ENCODE data around the gene RGS4. TPM values are rescaled to one million over a fixed set of nuclear protein-coding genes. Genes with fewer than 3 reads are reported as not detected.

The RGS4 gene
- total RNA-seq, 1 experiment from 2014 or later = 0.23 TPM

DNA sequence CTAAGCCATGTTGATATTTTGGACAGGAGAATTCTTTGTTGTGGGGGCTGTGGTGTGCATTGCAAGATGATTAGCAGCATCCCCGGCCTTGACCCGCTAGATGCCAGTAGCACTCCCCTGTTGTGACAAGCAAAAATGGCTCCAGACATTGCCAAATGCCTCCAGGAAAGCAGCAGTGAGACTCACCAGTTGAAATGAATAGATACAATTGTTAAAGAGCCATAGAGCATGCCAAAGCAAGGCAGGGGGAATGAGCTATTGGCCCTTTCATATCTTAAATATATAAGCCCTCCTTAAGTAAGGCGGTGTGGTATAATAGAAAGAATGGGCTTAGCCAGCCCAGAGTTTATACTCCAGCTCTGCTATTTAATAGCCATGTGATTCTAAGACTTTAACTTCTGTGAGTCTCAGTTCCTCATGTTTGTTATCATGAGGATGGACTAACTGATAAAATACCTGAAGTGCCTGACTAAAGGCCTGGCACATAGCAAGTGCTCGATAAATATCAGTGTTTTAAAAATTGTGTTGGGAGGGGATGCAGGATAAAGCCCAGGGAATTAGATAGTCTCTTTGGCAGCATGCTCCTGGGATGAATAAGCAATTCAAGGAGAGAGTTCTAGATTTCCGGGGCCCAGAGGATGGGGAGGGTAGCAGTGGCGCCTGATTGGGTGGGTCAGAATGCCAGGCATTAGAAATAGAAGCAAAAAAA, 21.1 kb upstream of the RGS4 start:
- no peak overlapping the region for H3K4me3 Mint-ChIP-seq (ENCODE audit: unreplicated experiment)
- no peak overlapping the region for H3K27ac Mint-ChIP-seq (ENCODE audit: unreplicated experiment)
- DNase-seq = no peak
- H3K27me3 Mint-ChIP-seq (ENCODE audit: insufficient read depth, unreplicated experiment) = peaks cover 16% of the 10 kb centered on the region
- peaks cover 5% of the 10 kb centered on the region for H3K36me3 Mint-ChIP-seq (ENCODE audit: insufficient read depth, unreplicated experiment)
- peaks cover 2% of the 10 kb centered on the region for H3K9me3 Mint-ChIP-seq (ENCODE audit: unreplicated experiment)
- intact Hi-C loops (cut with micrococcal nuclease; ENCODE audit: unreplicated experiment) = no loop called here
- no TSS peak for BruUV-seq (replicated peaks)
- POLR2A ChIA-PET = no interaction called here
- H3K4me1 ChIP-seq = no peaks in the 10 kb centered on the region
- H3K9me3 ChIP-seq = no peaks in the 10 kb centered on the region
- TF ChIP-seq, protein P1, sequence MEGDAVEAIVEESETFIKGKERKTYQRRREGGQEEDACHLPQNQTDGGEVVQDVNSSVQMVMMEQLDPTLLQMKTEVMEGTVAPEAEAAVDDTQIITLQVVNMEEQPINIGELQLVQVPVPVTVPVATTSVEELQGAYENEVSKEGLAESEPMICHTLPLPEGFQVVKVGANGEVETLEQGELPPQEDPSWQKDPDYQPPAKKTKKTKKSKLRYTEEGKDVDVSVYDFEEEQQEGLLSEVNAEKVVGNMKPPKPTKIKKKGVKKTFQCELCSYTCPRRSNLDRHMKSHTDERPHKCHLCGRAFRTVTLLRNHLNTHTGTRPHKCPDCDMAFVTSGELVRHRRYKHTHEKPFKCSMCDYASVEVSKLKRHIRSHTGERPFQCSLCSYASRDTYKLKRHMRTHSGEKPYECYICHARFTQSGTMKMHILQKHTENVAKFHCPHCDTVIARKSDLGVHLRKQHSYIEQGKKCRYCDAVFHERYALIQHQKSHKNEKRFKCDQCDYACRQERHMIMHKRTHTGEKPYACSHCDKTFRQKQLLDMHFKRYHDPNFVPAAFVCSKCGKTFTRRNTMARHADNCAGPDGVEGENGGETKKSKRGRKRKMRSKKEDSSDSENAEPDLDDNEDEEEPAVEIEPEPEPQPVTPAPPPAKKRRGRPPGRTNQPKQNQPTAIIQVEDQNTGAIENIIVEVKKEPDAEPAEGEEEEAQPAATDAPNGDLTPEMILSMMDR (IDR thresholded peaks at IDR 0.05; ENCODE audit: insufficient read depth in 1 of 2, low read depth in 1 of 2, low read length in 1 of 2, severe bottlenecking in 1 of 2, unreplicated experiment in 1 of 2) = no peak
- no peaks in the 10 kb centered on the region for H3K36me3 ChIP-seq (ENCODE audit: control insufficient read depth, insufficient read depth, low read length)
- H3K4me1 Mint-ChIP-seq (ENCODE audit: low read depth, unreplicated experiment) = no peaks in the 10 kb centered on the region
- CTCF ChIA-PET = no interaction called here
- H3K27me3 ChIP-seq (replicated peaks; ENCODE audit: control insufficient read depth, insufficient read depth, low read length) = no peaks in the 10 kb centered on the region; the same call in 1 of the 2 replicates
- H3K4me3 ChIP-seq (ENCODE audit: low read depth, low read length) = no peak overlapping the region

DNA sequence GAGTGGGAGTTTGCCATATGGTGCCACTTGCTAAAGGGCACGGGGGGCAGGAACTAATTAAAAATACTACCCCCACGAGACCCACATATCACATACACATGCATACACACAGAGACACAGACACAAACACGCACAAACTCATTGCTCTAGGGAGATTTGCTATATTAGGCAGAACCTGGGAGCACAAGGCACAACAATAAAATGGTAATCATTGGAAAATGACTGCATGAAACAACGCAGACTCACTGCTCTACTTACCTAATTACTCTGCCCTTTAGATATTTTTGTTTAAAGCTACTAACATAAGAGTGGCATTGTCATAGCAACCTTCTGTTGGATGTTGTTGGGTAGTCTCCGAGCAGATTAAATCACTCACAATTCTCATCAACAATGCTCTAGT, 20.3 kb upstream of the RGS4 start:
- DNase-seq = no peak
- TF ChIP-seq, protein P1 (IDR thresholded peaks at IDR 0.05; ENCODE audit: insufficient read depth in 1 of 2, low read depth in 1 of 2, low read length in 1 of 2, severe bottlenecking in 1 of 2, unreplicated experiment in 1 of 2) = no peak
- intact Hi-C loops (cut with micrococcal nuclease; ENCODE audit: unreplicated experiment) = no loop called here
- Mint-ChIP-seq H3K27ac (ENCODE audit: unreplicated experiment) (no peak overlapping the region), H3K4me3 (ENCODE audit: unreplicated experiment) (no peak overlapping the region), H3K4me1 (ENCODE audit: low read depth, unreplicated experiment) (peaks cover 5% of the 10 kb centered on the region), H3K27me3 (ENCODE audit: insufficient read depth, unreplicated experiment) (peaks cover 16% of the 10 kb centered on the region), H3K9me3 (ENCODE audit: unreplicated experiment) (peaks cover 9% of the 10 kb centered on the region), H3K36me3 (ENCODE audit: insufficient read depth, unreplicated experiment) (peaks cover 5% of the 10 kb centered on the region)
- no peaks in the 10 kb centered on the region for H3K9me3 ChIP-seq
- no peaks in the 10 kb centered on the region; the same call in 1 of the 2 replicates for H3K27me3 ChIP-seq (replicated peaks; ENCODE audit: control insufficient read depth, insufficient read depth, low read length)
- BruUV-seq (replicated peaks) = no TSS peak
- H3K36me3 ChIP-seq (ENCODE audit: control insufficient read depth, insufficient read depth, low read length) = no peaks in the 10 kb centered on the region
- H3K4me3 ChIP-seq (ENCODE audit: low read depth, low read length) = no peak overlapping the region
- ChIA-PET POLR2A (no interaction called here), CTCF (no interaction called here)
- no peaks in the 10 kb centered on the region for H3K4me1 ChIP-seq

DNA sequence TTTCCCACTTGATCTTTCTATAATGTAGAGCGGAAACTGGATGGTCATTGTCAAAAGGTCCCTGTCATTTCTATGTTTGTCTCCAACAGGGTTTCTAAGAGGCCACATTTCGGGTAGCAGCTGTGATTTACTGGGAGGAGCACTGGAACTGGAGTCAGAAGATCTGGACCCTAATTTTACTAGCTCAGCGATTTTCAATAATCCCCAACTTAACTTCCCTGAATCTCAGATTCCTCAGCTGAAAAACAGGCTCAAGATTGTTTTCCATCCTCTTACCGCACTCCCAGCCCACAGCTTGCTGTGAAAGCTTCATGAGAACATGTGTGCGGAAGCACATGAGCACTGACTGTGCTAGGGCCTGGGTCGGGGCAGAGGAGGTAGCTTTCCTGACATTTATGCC, 19.9 kb upstream of the RGS4 start:
- H3K4me1 ChIP-seq = no peaks in the 10 kb centered on the region
- DNase-seq = no peak
- no TSS peak for BruUV-seq (replicated peaks)
- H3K36me3 Mint-ChIP-seq (ENCODE audit: insufficient read depth, unreplicated experiment) = peaks cover 5% of the 10 kb centered on the region
- no peak overlapping the region for H3K4me3 ChIP-seq (ENCODE audit: low read depth, low read length)
- ChIA-PET CTCF (no interaction called here), POLR2A (no interaction called here)
- no peaks in the 10 kb centered on the region; the same call in 1 of the 2 replicates for H3K27me3 ChIP-seq (replicated peaks; ENCODE audit: control insufficient read depth, insufficient read depth, low read length)
- H3K36me3 ChIP-seq (ENCODE audit: control insufficient read depth, insufficient read depth, low read length) = no peaks in the 10 kb centered on the region
- no peak overlapping the region for H3K27ac Mint-ChIP-seq (ENCODE audit: unreplicated experiment)
- peaks cover 13% of the 10 kb centered on the region for H3K27me3 Mint-ChIP-seq (ENCODE audit: insufficient read depth, unreplicated experiment)
- no peak overlapping the region for H3K4me3 Mint-ChIP-seq (ENCODE audit: unreplicated experiment)
- intact Hi-C loops (cut with micrococcal nuclease; ENCODE audit: unreplicated experiment) = no loop called here
- no peaks in the 10 kb centered on the region for H3K9me3 ChIP-seq
- H3K9me3 Mint-ChIP-seq (ENCODE audit: unreplicated experiment) = peaks cover 10% of the 10 kb centered on the region
- peaks cover 6% of the 10 kb centered on the region for H3K4me1 Mint-ChIP-seq (ENCODE audit: low read depth, unreplicated experiment)
- TF ChIP-seq, protein P1 (IDR thresholded peaks at IDR 0.05; ENCODE audit: insufficient read depth in 1 of 2, low read depth in 1 of 2, low read length in 1 of 2, severe bottlenecking in 1 of 2, unreplicated experiment in 1 of 2) = no peak
